Urinary bladder (tissue), 4 donors: ENCODE data around the gene NUP62. TPM values are rescaled to one million over a fixed set of nuclear protein-coding genes. Genes with fewer than 3 reads are reported as not detected.

Experiments
- DNase-seq: peaks from one replicate; pipeline ENCODE4 v3.0.0-alpha.2; 2015; ENCODE audit errors: extremely low spot score
- H3K27ac ChIP-seq: one replicate; pipeline ENCODE4 v1.5.1; 2013; ENCODE audit warnings: low read depth, mild to moderate bottlenecking, moderate library complexity
- H3K36me3 ChIP-seq: one replicate; pipeline ENCODE4 v1.6.1; 2013; ENCODE audit warnings: mild to moderate bottlenecking, moderate library complexity; ENCODE audit not compliant: insufficient read depth
- H3K4me1 ChIP-seq: one replicate; pipeline ENCODE4 v1.6.1; 2013; ENCODE audit warnings: mild to moderate bottlenecking, moderate library complexity; ENCODE audit not compliant: insufficient read depth
- H3K4me3 ChIP-seq: one replicate; pipeline ENCODE4 v1.5.1; 2013; ENCODE audit warnings: low read depth, low read length
- WGBS: extraction: QIAGEN DNeasy Blood & Tissue Kit; methylation state at CpG from one replicate; pipeline ENCODE4 v1.1.7; 2013; 5-methylcytosine and 5-hydroxymethylcytosine counted together
- polyA plus RNA-seq: library from polyadenylated mRNA; stranded (reverse); fragments of 200-250 nt; gene quantifications from one replicate; pipeline ENCODE4 v1.2.3, GENCODE V29; 2013
- total RNA-seq: library from RNA; depleted of rRNA; stranded (reverse); fragments of >200 nt; gene quantifications from one replicate; pipeline ENCODE4 v1.2.3, GENCODE V29; 2014
- donor health status: healthy with polysubstance abuse.
- donor health status: healthy.

Gene NUP62
- total and polyA plus RNA-seq, 2 donors, result 22.7 to 40.5 TPM

- no peaks in the 10 kb centered on the region for H3K4me1 ChIP-seq
- H3K27ac ChIP-seq, result no peak overlapping the region
- H3K4me3 ChIP-seq, result no peak overlapping the region
- DNase-seq, result no peak
- peaks cover 3% of the 10 kb centered on the region for H3K36me3 ChIP-seq
- WGBS, result 92% methylated on average over 24 of the region's 24 CpGs
Observed at GRCh38 chr19:49863254-49863934, 65.9 kb downstream of the NUP62 start.

GRCh38 chr19:49862391-49863253, 66.7 kb downstream of the NUP62 start:
- no peak overlapping the region for H3K27ac ChIP-seq
- H3K36me3 ChIP-seq, result peaks cover 3% of the 10 kb centered on the region
- no peak for DNase-seq
- no peak overlapping the region for H3K4me3 ChIP-seq
- H3K4me1 ChIP-seq, result no peaks in the 10 kb centered on the region
- 78% methylated on average over 49 of the region's 49 CpGs for WGBS

GRCh38 chr19:49861541-49862378, 67.5 kb downstream of the NUP62 start:
- no peak overlapping the region for H3K4me3 ChIP-seq
- DNase-seq, result no peak
- WGBS, result 84% methylated on average over 60 of the region's 60 CpGs
- H3K4me1 ChIP-seq, result no peaks in the 10 kb centered on the region
- H3K36me3 ChIP-seq, result peaks cover 3% of the 10 kb centered on the region
- no peak overlapping the region for H3K27ac ChIP-seq

DNA sequence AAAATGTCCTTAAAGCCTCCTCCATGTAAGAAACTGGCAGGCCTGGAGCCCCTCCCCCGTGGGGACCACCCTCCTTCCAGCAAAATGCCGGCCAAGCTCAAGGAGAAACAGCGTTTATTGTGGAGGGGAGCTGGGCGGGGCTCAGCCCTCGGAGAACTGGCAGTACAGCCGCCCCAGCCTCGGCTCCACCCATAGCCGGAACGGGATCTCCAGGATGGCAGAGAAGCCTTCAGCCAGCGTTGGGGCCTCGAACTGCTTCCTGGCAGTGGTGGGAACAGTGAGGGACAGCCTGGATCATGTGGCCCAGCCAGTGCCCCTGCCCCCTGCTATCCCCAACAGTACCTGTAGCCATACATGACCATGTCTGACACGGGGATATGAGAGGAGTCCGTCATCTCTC, 68.2 kb downstream of the NUP62 start:
- H3K36me3 ChIP-seq, result peaks cover 3% of the 10 kb centered on the region
- WGBS, result 32% methylated on average over 13 of the region's 13 CpGs
- no peak overlapping the region for H3K4me3 ChIP-seq
- no peak for DNase-seq
- no peak overlapping the region for H3K27ac ChIP-seq
- H3K4me1 ChIP-seq, result no peaks in the 10 kb centered on the region

DNA sequence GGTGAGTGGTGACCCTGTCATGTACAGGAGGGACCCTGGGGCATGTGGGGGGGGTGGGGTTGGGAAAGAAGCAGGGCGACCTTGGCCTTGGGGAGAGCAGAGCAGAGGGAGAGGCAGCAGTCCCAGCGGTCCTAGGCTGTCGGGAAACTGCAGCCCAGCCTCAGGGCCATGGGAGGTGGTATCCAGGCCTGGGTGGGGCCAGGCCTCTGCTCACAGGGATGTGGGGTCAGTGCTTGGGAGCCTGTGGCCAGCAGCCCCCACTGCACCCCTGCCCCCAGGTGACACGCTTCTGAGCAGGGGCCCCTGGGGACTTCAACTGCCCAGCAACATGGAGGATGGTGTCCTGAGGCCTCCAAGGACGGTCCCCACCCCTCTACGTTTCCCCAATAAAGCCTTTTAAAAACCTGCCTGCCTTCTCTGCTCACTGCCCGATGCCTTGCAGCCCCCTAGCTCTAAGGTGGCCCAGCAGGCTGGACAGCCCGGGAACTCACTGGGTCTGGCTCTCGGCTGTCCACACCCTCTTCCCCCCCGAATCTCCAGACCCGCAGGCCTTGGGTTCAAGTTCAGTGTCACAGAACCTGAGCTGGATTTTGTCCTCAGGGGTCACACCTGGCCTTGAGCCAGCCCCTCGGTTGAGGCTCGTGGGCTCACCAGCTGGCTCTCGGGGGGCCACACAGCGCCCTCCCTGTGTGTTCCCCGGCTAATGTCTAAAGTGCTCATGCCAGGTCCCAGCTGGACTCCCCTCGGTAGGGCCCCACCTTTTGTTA, 68.8 kb downstream of the NUP62 start:
- no peak for DNase-seq
- no peak overlapping the region for H3K4me3 ChIP-seq
- WGBS, result 65% methylated on average over 17 of the region's 17 CpGs
- H3K4me1 ChIP-seq, result no peaks in the 10 kb centered on the region
- H3K27ac ChIP-seq, result no peak overlapping the region
- H3K36me3 ChIP-seq, result peaks cover 3% of the 10 kb centered on the region

DNA sequence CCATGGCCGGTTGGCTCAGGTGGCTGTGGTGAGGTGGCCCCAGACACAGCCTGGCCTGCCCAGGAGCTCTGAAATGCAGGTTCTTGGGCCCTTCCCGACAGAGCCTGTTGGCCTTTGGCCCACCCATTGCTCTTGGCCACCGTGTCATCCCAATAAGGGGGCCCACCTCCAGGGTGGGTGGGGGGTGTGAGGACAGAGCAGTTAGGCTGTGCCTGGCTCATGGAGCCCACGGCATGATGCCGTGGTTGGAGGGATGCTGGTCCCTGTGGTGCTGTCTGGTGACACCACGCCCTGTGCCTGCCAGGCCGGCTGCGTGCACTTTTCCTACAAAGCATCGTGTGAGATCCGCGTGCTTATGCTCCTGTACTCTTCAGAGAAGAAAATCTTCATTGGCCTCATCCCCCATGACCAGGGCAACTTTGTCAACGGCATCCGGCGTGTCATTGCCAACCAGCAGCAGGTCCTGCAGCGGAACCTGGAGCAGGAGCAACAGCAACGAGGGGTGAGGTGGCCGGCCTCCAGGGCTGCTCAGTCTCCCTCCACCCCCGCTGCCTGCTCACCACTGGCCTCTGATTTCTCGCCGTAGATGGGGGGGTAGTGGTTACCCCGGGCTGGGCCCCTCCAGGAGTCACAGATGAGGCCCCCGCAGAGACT, 69.5 kb downstream of the NUP62 start:
- Histone ChIP-seq H3K36me3 (peaks cover 3% of the 10 kb centered on the region), H3K4me3 (no peak overlapping the region), H3K4me1 (no peaks in the 10 kb centered on the region), H3K27ac (no peak overlapping the region)
- DNase-seq, result no peak
- WGBS, result 83% methylated on average over 22 of the region's 22 CpGs

DNA sequence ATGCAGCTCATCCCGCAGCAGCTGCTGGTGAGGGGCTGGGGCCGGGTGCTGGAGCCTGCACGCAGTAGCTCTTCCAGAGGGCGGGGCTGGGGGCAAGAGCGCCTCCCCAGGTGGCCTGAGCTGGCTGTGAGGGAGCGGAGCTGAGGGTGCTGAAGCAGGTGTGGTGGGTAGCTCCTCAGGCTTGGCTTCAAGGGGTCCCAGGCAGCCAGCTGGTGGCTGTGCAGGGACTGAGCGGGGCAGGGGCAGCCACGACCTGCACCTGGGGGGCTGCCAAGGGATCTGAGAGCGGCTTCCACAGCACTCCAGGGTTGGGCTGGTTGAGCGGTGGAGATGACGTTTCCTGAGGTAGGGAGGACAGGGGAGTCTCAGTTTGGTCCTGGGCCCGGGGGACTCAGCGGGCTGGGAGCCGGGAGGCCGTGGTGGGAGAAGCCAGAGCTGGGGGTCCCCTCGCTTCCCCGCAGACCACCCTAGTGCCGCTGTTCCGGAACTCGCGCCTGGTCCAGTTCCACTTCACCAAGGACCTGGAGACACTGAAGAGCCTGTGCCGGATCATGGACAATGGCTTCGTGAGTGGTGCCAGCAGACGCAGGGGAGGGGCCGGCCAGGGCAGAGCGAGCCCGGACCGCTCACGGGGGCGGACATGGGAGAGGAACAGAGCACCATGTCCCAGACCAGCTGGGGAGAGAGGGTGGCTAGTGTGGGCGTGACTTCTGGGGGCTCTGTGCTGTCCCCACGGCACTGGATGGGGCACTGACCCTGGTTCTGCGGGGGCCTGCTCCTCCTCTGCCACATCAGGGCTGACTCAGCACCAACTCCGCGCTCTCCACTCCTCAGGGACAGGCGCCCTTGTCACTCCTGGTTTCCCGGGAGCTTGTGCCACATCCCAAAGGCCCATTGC, 71.0 kb downstream of the NUP62 start:
- no peaks in the 10 kb centered on the region for H3K4me1 ChIP-seq
- peaks cover 3% of the 10 kb centered on the region for H3K36me3 ChIP-seq
- no peak overlapping the region for H3K27ac ChIP-seq
- H3K4me3 ChIP-seq, result no peak overlapping the region
- no peak for DNase-seq
- 86% methylated on average over 37 of the region's 37 CpGs for WGBS

DNA sequence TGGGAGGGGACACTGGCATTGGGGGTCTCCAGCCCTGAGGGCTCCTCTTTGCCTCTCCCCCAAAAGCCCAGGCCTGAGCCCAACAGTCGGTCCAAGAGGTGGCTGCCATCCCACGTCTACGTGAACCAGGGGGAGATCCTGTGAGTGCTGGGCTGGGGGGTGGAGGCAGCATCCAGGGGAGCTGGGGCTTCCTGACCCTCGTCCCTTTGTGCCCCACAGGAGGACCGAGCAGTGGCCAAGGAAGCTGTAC, 71.5 kb downstream of the NUP62 start:
- H3K36me3 ChIP-seq, result peaks cover 3% of the 10 kb centered on the region

DNA sequence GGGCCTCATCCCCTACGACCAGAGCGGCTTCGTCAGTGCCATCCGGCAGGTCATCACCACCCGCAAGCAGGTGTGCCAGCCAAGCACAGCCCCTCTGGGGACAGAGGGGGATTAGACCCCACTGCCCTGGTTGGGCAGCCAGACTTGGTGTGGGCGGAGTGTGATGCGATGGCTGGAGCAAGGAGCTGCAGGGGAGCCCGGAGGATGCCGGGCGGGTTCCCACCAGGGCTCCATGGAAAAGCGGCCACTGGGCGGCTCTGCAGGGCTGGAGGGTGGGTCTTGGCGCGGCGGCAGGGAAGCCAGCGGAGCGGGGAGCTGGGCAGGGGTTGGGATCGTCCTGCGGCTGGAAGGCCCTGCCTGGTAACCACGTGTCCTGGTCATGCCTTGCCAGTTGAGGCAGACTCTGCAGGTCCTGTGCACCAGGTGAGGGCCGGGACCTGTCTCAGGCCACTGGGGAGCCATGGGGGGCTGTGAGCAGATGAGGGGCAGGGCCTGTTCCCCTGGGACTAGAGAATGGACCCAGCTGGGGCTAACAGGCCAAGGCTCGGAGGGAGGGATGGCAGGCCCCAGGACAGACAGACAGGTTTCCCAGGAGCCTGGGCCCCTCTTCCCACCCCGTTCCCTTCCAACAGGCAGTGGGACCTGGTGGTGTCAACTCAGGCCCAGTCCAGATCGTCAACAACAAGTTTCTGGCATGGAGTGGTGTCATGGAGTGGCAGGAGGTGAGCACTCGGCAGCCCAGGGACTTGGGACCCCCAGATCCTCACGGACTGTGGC, 72.1 kb downstream of the NUP62 start:
- no peak overlapping the region for H3K4me3 ChIP-seq
- H3K4me1 ChIP-seq, result no peaks in the 10 kb centered on the region
- 89% methylated on average over 26 of the region's 26 CpGs for WGBS
- H3K27ac ChIP-seq, result no peak overlapping the region
- peaks cover 3% of the 10 kb centered on the region for H3K36me3 ChIP-seq
- DNase-seq, result no peak

More for the DNA sequence above, 71.5 kb downstream of the NUP62 start:
- Histone ChIP-seq H3K4me1 (no peaks in the 10 kb centered on the region), H3K4me3 (no peak overlapping the region), H3K27ac (no peak overlapping the region)
- WGBS, result 77% methylated on average over 5 of the region's 5 CpGs
- no peak for DNase-seq
